ENCODE results near the gene RPL15. TPM values are rescaled to one million over a fixed set of nuclear protein-coding genes. Genes with fewer than 3 reads are reported as not detected.

RPL15 gene
- total RNA-seq, 6 donors from 2014 or later = 326 to 1,968 (median 1,284) TPM

GRCh38 chr3:23968463-23969184, 51.7 kb downstream of the RPL15 start:
- Histone ChIP-seq H3K36me3 (peaks cover 3 to 57% (median 7%) of the 10 kb centered on the region in 4 donors), H3K9me3 (no peaks in the 10 kb centered on the region), H3K4me1 (peaks cover 0 to 6% (median 0%) of the 10 kb centered on the region in 4 donors), H3K27ac (no peak overlapping the region), H3K4me3 (no peak overlapping the region), H3K27me3 (no peaks in the 10 kb centered on the region)
- no peak for TF ChIP-seq POLR2AphosphoS5 (IDR thresholded peaks at IDR 0.05)
- no peak for TF ChIP-seq CTCF (IDR thresholded peaks at IDR 0.05)
- TF ChIP-seq EP300 (IDR thresholded peaks at IDR 0.05) = no peak
- TF ChIP-seq POLR2A (IDR thresholded peaks at IDR 0.05) = no peak
- DNase-seq = no peak
- 78 to 90% methylated on average over 5 of the region's 5 CpGs for WGBS, 2 donors
- no peak for ATAC-seq (ENCODE audit: low FRiP score in 2 of 2)

GRCh38 chr3:23969393-23969792, 52.5 kb downstream of the RPL15 start:
- no peaks in the 10 kb centered on the region for H3K27me3 ChIP-seq
- no peak overlapping the region for H3K27ac ChIP-seq
- no peak overlapping the region for H3K4me3 ChIP-seq
- H3K4me1 ChIP-seq = peaks cover 0 to 6% (median 0%) of the 10 kb centered on the region in 4 donors
- 92 to 94% methylated on average over 4 of the region's 4 CpGs for WGBS, 2 donors
- ATAC-seq (ENCODE audit: low FRiP score in 2 of 2) (no peak), DNase-seq (no peak)
- TF ChIP-seq CTCF (IDR thresholded peaks at IDR 0.05) (no peak), EP300 (IDR thresholded peaks at IDR 0.05) (no peak), POLR2AphosphoS5 (IDR thresholded peaks at IDR 0.05) (no peak), POLR2A (IDR thresholded peaks at IDR 0.05) (no peak)
- no peaks in the 10 kb centered on the region for H3K9me3 ChIP-seq
- peaks cover 3 to 61% (median 5%) of the 10 kb centered on the region in 4 donors for H3K36me3 ChIP-seq

Other genes starting within 250 kb of the RPL15 start
- gene UBE2E1, start 111.2 kb upstream of the RPL15 start, total RNA-seq = 100 to 1,000 TPM in 1 of 6 donors, 10 to 100 TPM in 5; 44.8 to 108 (median 80.5) TPM
- 10 to 100 TPM in 3 of 6 donors, 1 to 10 TPM in 3; 3.1 to 18.0 (median 9.1) TPM for gene NKIRAS1, start 142 bp upstream of the RPL15 start, total RNA-seq
- 10 to 100 TPM; 19.6 to 52.4 (median 38.9) TPM for gene NR1D2, start 28.2 kb downstream of the RPL15 start, total RNA-seq